HepG2 (cell line): ENCODE results near the gene COA1. TPM values are rescaled to one million over a fixed set of nuclear protein-coding genes. Genes with fewer than 3 reads are reported as not detected.

Source experiments
- ATAC-seq: fragments of 200-7000 bp; cut with Tn5 transposase; 3 replicates; pipeline ENCODE4 v1.9.1; 2020; ENCODE audit warnings: mild to moderate bottlenecking, moderate library complexity
- BruUV-seq: library from RNA; stranded (reverse); fragments of 400-500 nt; replicated peaks from 2 replicates; lab custom pipeline; 2021; lab: Mats Ljungman, UMichigan
- CTCF ChIA-PET: fragments of 300-600 bp; formaldehyde crosslinking; extraction: SDS; loops from one replicate; lab custom pipeline; 2021; ENCODE audit warnings: low total read pairs, inconsistent platforms, low intra/inter-chr PET ratio; lab: Yijun Ruan, JAX
- POLR2A ChIA-PET: fragments of 350-600 bp; sonication (Branson Sonifier 250); formaldehyde crosslinking; loops from one replicate; lab custom pipeline; 2020; ENCODE audit warnings: antibody characterized with exemption, inconsistent platforms; lab: Yijun Ruan, JAX
- DNase-seq: peaks from one replicate; pipeline ENCODE4 v3.0.0-alpha.2; 2015; ENCODE audit warnings: low spot score
- FAIRE-seq: peaks from 3 replicates; lab custom pipeline; 2011; peaks lifted over from hg19 to GRCh38; lab: Jason Lieb, UNC
- H2AFZ ChIP-seq: one replicate; pipeline ENCODE4 v1.6.1; 2011; ENCODE audit warnings: low read length, inconsistent platforms
- H3K27ac ChIP-seq: fragments of 300-600 bp; 3 replicates; pipeline ENCODE4 v1.8.0; 2011; ENCODE audit warnings: mixed run types, mild to moderate bottlenecking, mixed read lengths, low read length, inconsistent platforms; ENCODE audit not compliant: insufficient read depth; ENCODE audit errors: extremely low read length
- H3K27me3 ChIP-seq, 2 experiments: fragments of 200-600 bp in 1 of 2; 2 replicates in 1 of 2; 3 replicates in 1 of 2; pipeline versions ENCODE4 v1.6.0 to v1.8.0; 2011; ENCODE audit warnings: low read length in 2 of 2, mild to moderate bottlenecking in 2 of 2, moderate library complexity in 2 of 2, inconsistent platforms in 1 of 2; ENCODE audit not compliant: insufficient read depth in 2 of 2, control insufficient read depth in 1 of 2
- H3K36me3 ChIP-seq, 2 experiments: fragments of 200-600 bp in 1 of 2; replicated peaks in 1 of 2; 2 replicates in 1 of 2; 3 replicates in 1 of 2; pipeline versions ENCODE4 v1.5.1 to v1.8.0; 2011; ENCODE audit warnings: low read length in 2 of 2, inconsistent platforms in 1 of 2; ENCODE audit not compliant: insufficient read depth in 2 of 2, control insufficient read depth in 1 of 2
- H3K4me1 ChIP-seq: 2 replicates; pipeline ENCODE4 v1.5.1; 2012; ENCODE audit warnings: low read length, inconsistent platforms; ENCODE audit not compliant: insufficient read depth
- H3K4me2 ChIP-seq: 2 replicates; pipeline ENCODE4 v1.6.0; 2011; ENCODE audit warnings: low read depth, low read length, inconsistent platforms
- H3K4me3 ChIP-seq, 3 experiments: fragments of 200-600 bp in 1 of 3; sonication (generic), shearing (Covaris generic) in 1 of 3; replicated peaks in 1 of 3; 2 replicates each; pipeline ENCODE4 v1.5.1; 2011 to 2016; ENCODE audit warnings: low read length in 3 of 3, inconsistent platforms in 2 of 3, low read depth in 2 of 3, mild to moderate bottlenecking in 2 of 3, control low read depth in 1 of 3, mixed read lengths in 1 of 3; ENCODE audit not compliant: insufficient read depth in 1 of 3
- H3K79me2 ChIP-seq: one replicate; pipeline ENCODE4 v1.6.1; 2011; ENCODE audit warnings: low read length, inconsistent platforms; ENCODE audit not compliant: insufficient read depth
- H3K9ac ChIP-seq: 2 replicates; pipeline ENCODE4 v1.6.0; 2011; ENCODE audit warnings: mild to moderate bottlenecking, low read depth, low read length, inconsistent platforms; ENCODE audit not compliant: insufficient read depth
- H3K9me3 ChIP-seq: 2 replicates; pipeline ENCODE4 v1.5.1; 2012; ENCODE audit warnings: mild to moderate bottlenecking, low read length
- H4K20me1 ChIP-seq: 2 replicates; pipeline ENCODE4 v1.6.0; 2011; ENCODE audit warnings: inconsistent platforms, mild to moderate bottlenecking, low read length, moderate library complexity; ENCODE audit not compliant: insufficient read depth
- ZNF232 ChIP-seq: sonication (generic); formaldehyde crosslinking; IDR thresholded peaks from 2 replicates; pipeline ENCODE4 v1.4.0; 2020; ENCODE audit warnings: missing genetic modification reagents, borderline replicate concordance
- ZNF431 ChIP-seq: sonication (generic); formaldehyde crosslinking; IDR thresholded peaks from 2 replicates; pipeline ENCODE4 v1.9.0; 2022; ENCODE audit warnings: missing genetic modification reagents, low read depth, mild to moderate bottlenecking, borderline replicate concordance
- whole genome bisulfite sequencing: methylation state at CpG from one replicate; pipeline ENCODE4 v1.1.6; 2017; ENCODE audit warnings: low lambda C conversion rate; 5-methylcytosine and 5-hydroxymethylcytosine counted together
- in situ Hi-C: cut with HindIII; loops from 2 replicates; pipeline ENCODE4 v1.10.0; 2017; ENCODE audit warnings: low pct_unique_long_range_greater_than_20kb; ENCODE audit not compliant: extremely low pct_ligation_motif_present
- intact Hi-C: fragments of 100-400 bp; cut with micrococcal nuclease; formaldehyde crosslinking; loops from one replicate; pipeline ENCODE4 v1.10.0; 2022; ENCODE audit not compliant: unreplicated experiment
- polyA plus RNA-seq, 8 experiments: library from polyadenylated mRNA; depleted of rRNA in 3 of 8; stranded (reverse) in 7 of 8; unstranded in 1 of 8; fragments of >200 nt; fragmentation: Illumina TruSeq in 4 of 8; extraction: Trizol in 4 of 8; gene quantifications; 2 replicates each; pipeline versions ENCODE4 v1.2.1 to v1.2.3, GENCODE V29; 2011 to 2016; ENCODE audit warnings: low read depth in 4 of 8, missing spikeins in 1 of 8, mixed read lengths in 1 of 8; ENCODE audit not compliant: insufficient read depth in 1 of 8
- total RNA-seq, 5 experiments: library from RNA; depleted of rRNA; stranded (reverse); fragments of >200 nt; fragmentation: Illumina TruSeq; extraction: Trizol; gene quantifications; 2 replicates each; pipeline ENCODE4 v1.2.3, GENCODE V29; 2016; ENCODE audit warnings: low read depth in 1 of 5
- TF ChIP-seq, protein P1 (sequence below): sonication (generic); formaldehyde crosslinking; IDR thresholded peaks from one replicate; pipeline ENCODE4 v1.5.1; 2020; ENCODE audit warnings: mild to moderate bottlenecking, missing genetic modification reagents; ENCODE audit errors: not compliant biosample characterization
- TF ChIP-seq, protein P2 (sequence below): sonication (generic); formaldehyde crosslinking; IDR thresholded peaks from 2 replicates; pipeline ENCODE4 v1.5.1; 2020; ENCODE audit warnings: mild to moderate bottlenecking, missing genetic modification reagents, moderate library complexity
- TF ChIP-seq, protein P3 (sequence below): sonication (generic); formaldehyde crosslinking; IDR thresholded peaks from 2 replicates; pipeline ENCODE4 v1.4.0; 2020; ENCODE audit warnings: missing genetic modification reagents, borderline replicate concordance
- TF ChIP-seq, protein P4 (sequence below): sonication (generic); formaldehyde crosslinking; IDR thresholded peaks from 2 replicates; pipeline ENCODE4 v1.4.0; 2020; ENCODE audit warnings: mild to moderate bottlenecking, missing genetic modification reagents

COA1 gene
- total and polyA plus RNA-seq, 2 of the 13 experiments (the other 11 are each of a cell fraction or from before 2014, with no cell fraction given) = 33.2 to 65.7 TPM

DNA sequence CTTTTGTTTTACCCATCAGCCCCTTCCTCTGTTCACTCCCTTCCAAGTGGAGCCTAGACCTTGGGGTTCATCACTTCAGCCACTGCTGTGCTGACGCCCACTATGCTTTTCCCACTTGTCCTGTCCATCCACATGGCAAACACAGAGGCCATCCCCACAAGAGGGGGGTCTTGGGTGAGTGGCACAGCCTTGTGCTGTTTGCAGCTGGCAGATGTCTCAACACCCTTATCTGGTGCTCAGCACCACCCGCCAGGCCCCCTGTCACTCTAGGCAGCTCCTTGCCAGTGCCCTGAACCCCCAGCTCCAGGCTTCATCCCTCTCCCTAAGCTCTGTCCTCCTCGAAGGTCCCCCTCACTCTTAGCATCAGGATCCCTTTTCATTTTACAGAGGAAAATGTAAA, 42.2 kb upstream of the COA1 start:
- no peaks in the 10 kb centered on the region for H3K9me3 ChIP-seq
- DNase-seq (no peak), FAIRE-seq (no peak), ATAC-seq (no peak)
- H3K36me3 ChIP-seq = peaks cover 1 to 9% of the 10 kb centered on the region in 2 experiments; a peak in 3 of 5 replicates
- no peak overlapping the region for H3K4me2 ChIP-seq
- intact Hi-C loops = no loop called here
- no peak overlapping the region for H3K27ac ChIP-seq
- ChIA-PET CTCF (no interaction called here), POLR2A (no interaction called here)
- no peak overlapping the region for H3K4me3 ChIP-seq
- no peak overlapping the region for H3K9ac ChIP-seq
- H2AFZ ChIP-seq = no peak overlapping the region
- no peaks in the 10 kb centered on the region for H3K27me3 ChIP-seq
- BruUV-seq = no TSS peak
- in situ Hi-C loops = no loop called here
- 90% methylated on average over 3 of the region's 3 CpGs for WGBS
- H3K4me1 ChIP-seq = peaks cover 55% of the 10 kb centered on the region
- H3K79me2 ChIP-seq = no peaks in the 10 kb centered on the region
- TF ChIP-seq ZNF232 (CRISPR knock-in tag) (no peak), ZNF431 (CRISPR knock-in tag) (no peak)
- TF ChIP-seq, protein P1, sequence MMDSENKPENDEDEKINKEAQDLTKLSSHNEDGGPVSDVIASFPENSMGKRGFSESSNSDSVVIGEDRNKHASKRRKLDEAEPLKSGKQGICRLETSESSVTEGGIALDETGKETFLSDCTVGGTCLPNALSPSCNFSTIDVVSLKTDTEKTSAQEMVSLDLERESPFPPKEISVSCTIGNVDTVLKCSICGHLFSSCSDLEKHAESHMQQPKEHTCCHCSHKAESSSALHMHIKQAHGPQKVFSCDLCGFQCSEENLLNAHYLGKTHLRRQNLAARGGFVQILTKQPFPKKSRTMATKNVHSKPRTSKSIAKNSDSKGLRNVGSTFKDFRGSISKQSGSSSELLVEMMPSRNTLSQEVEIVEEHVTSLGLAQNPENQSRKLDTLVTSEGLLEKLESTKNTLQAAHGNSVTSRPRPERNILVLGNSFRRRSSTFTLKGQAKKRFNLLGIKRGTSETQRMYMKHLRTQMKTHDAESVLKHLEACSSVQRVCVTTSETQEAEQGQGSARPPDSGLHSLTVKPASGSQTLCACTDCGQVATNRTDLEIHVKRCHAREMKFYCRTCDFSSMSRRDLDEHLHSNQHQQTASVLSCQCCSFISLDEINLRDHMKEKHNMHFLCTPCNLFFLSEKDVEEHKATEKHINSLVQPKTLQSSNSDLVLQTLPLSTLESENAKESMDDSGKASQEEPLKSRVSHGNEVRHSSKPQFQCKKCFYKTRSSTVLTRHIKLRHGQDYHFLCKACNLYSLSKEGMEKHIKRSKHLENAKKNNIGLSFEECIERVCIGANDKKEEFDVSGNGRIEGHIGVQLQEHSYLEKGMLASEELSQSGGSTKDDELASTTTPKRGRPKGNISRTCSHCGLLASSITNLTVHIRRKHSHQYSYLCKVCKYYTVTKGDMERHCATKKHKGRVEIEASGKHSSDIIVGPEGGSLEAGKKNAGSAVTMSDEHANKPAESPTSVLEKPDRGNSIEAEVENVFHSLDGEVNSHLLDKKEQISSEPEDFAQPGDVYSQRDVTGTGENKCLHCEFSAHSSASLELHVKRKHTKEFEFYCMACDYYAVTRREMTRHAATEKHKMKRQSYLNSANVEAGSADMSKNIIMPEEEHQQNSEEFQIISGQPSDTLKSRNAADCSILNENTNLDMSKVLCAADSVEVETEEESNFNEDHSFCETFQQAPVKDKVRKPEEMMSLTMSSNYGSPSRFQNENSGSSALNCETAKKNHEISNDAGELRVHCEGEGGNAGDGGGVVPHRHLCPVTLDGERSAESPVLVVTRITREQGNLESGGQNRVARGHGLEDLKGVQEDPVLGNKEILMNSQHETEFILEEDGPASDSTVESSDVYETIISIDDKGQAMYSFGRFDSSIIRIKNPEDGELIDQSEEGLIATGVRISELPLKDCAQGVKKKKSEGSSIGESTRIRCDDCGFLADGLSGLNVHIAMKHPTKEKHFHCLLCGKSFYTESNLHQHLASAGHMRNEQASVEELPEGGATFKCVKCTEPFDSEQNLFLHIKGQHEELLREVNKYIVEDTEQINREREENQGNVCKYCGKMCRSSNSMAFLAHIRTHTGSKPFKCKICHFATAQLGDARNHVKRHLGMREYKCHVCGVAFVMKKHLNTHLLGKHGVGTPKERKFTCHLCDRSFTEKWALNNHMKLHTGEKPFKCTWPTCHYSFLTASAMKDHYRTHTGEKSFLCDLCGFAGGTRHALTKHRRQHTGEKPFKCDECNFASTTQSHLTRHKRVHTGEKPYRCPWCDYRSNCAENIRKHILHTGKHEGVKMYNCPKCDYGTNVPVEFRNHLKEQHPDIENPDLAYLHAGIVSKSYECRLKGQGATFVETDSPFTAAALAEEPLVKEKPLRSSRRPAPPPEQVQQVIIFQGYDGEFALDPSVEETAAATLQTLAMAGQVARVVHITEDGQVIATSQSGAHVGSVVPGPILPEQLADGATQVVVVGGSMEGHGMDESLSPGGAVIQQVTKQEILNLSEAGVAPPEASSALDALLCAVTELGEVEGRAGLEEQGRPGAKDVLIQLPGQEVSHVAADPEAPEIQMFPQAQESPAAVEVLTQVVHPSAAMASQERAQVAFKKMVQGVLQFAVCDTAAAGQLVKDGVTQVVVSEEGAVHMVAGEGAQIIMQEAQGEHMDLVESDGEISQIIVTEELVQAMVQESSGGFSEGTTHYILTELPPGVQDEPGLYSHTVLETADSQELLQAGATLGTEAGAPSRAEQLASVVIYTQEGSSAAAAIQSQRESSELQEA (CRISPR knock-in tag) = no peak
- TF ChIP-seq, protein P2, sequence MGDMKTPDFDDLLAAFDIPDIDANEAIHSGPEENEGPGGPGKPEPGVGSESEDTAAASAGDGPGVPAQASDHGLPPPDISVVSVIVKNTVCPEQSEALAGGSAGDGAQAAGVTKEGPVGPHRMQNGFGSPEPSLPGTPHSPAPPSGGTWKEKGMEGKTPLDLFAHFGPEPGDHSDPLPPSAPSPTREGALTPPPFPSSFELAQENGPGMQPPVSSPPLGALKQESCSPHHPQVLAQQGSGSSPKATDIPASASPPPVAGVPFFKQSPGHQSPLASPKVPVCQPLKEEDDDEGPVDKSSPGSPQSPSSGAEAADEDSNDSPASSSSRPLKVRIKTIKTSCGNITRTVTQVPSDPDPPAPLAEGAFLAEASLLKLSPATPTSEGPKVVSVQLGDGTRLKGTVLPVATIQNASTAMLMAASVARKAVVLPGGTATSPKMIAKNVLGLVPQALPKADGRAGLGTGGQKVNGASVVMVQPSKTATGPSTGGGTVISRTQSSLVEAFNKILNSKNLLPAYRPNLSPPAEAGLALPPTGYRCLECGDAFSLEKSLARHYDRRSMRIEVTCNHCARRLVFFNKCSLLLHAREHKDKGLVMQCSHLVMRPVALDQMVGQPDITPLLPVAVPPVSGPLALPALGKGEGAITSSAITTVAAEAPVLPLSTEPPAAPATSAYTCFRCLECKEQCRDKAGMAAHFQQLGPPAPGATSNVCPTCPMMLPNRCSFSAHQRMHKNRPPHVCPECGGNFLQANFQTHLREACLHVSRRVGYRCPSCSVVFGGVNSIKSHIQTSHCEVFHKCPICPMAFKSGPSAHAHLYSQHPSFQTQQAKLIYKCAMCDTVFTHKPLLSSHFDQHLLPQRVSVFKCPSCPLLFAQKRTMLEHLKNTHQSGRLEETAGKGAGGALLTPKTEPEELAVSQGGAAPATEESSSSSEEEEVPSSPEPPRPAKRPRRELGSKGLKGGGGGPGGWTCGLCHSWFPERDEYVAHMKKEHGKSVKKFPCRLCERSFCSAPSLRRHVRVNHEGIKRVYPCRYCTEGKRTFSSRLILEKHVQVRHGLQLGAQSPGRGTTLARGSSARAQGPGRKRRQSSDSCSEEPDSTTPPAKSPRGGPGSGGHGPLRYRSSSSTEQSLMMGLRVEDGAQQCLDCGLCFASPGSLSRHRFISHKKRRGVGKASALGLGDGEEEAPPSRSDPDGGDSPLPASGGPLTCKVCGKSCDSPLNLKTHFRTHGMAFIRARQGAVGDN = 0 out of 2 replicates have a peak, but pooled peaks have one; percentile 6
- TF ChIP-seq, protein P3, sequence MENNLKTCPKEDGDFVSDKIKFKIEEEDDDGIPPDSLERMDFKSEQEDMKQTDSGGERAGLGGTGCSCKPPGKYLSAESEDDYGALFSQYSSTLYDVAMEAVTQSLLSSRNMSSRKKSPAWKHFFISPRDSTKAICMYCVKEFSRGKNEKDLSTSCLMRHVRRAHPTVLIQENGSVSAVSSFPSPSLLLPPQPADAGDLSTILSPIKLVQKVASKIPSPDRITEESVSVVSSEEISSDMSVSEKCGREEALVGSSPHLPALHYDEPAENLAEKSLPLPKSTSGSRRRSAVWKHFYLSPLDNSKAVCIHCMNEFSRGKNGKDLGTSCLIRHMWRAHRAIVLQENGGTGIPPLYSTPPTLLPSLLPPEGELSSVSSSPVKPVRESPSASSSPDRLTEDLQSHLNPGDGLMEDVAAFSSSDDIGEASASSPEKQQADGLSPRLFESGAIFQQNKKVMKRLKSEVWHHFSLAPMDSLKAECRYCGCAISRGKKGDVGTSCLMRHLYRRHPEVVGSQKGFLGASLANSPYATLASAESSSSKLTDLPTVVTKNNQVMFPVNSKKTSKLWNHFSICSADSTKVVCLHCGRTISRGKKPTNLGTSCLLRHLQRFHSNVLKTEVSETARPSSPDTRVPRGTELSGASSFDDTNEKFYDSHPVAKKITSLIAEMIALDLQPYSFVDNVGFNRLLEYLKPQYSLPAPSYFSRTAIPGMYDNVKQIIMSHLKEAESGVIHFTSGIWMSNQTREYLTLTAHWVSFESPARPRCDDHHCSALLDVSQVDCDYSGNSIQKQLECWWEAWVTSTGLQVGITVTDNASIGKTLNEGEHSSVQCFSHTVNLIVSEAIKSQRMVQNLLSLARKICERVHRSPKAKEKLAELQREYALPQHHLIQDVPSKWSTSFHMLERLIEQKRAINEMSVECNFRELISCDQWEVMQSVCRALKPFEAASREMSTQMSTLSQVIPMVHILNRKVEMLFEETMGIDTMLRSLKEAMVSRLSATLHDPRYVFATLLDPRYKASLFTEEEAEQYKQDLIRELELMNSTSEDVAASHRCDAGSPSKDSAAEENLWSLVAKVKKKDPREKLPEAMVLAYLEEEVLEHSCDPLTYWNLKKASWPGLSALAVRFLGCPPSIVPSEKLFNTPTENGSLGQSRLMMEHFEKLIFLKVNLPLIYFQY (CRISPR knock-in tag) = no peak
- TF ChIP-seq, protein P4, sequence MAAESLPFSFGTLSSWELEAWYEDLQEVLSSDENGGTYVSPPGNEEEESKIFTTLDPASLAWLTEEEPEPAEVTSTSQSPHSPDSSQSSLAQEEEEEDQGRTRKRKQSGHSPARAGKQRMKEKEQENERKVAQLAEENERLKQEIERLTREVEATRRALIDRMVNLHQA (CRISPR knock-in tag) = no peak
- no peaks in the 10 kb centered on the region for H4K20me1 ChIP-seq
